ENCODE measurements around the gene SEZ6L. TPM values are rescaled to one million over a fixed set of nuclear protein-coding genes. Genes with fewer than 3 reads are reported as not detected.

Gene SEZ6L
- total RNA-seq, 1 donor, result 0.54 TPM

- DNase-seq (ENCODE audit: low read depth in 2 of 3, low spot score in 2 of 3), result peak in 1 of 3 donors; percentile 46
Measured at GRCh38 chr22:26172389-26172990, 3.2 kb downstream of the SEZ6L start.

- DNase-seq (ENCODE audit: low read depth in 2 of 3, low spot score in 2 of 3), result no peak
Measured at GRCh38 chr22:26174280-26174679, 5.0 kb downstream of the SEZ6L start.

GRCh38 chr22:26182723-26183122 lies 13.5 kb downstream of the SEZ6L start:
- DNase-seq (ENCODE audit: low read depth in 2 of 3, low spot score in 2 of 3), result no peak

GRCh38 chr22:26185190-26185589 lies 15.9 kb downstream of the SEZ6L start:
- DNase-seq (ENCODE audit: low read depth in 2 of 3, low spot score in 2 of 3), result no peak

DNA sequence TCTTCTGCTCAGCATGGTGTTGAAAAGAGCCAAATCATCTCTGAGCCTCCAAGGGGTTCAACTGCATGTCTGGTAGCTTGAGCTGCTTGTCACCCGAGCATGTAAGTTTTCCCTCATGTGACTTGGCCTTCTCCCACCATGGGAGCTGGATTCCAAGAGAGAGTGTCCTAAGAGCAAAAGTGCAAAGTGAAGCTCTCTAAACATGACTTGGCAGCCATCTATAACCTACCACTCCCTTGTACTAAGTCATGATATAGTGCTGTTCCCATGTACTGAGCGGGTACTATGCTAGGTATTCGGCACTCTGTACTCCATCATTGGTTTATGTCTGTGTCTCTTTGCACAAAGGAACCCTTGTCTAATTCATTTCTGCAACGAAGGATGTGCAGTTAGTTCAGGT lies 19.1 kb downstream of the SEZ6L start:
- no peak for DNase-seq (ENCODE audit: low read depth in 2 of 3, low spot score in 2 of 3)

- DNase-seq (ENCODE audit: low read depth in 2 of 3, low spot score in 2 of 3), result no peak
Measured at GRCh38 chr22:26194313-26194712, 25.1 kb downstream of the SEZ6L start.

GRCh38 chr22:26194877-26195276 lies 25.6 kb downstream of the SEZ6L start:
- DNase-seq (ENCODE audit: low read depth in 2 of 3, low spot score in 2 of 3), result no peak

GRCh38 chr22:26196657-26197056 lies 27.4 kb downstream of the SEZ6L start:
- DNase-seq (ENCODE audit: low read depth in 2 of 3, low spot score in 2 of 3), result no peak

- no peak for DNase-seq (ENCODE audit: low read depth in 2 of 3, low spot score in 2 of 3)
Measured at GRCh38 chr22:26197425-26197824, 28.2 kb downstream of the SEZ6L start.

DNA sequence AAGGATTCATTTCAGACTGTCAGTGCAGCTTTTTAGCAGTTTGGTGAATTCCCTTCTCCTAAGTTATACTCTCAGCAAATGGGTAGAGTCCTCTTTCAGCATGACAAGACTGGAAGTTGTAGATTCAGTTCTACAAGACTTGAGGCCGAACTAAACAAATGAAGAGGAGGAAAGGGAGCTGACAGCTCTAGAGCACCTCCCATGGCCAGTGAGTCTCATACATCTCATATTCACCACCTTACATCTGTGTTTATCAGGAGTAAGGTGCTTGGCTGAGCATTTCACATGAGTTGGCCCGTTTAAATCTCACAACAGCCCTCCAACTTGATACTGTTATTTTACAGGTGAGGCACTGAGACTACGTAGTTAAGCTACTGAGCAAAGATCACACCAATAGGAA lies 30.4 kb downstream of the SEZ6L start:
- DNase-seq (ENCODE audit: low read depth in 2 of 3, low spot score in 2 of 3), result no peak

DNA sequence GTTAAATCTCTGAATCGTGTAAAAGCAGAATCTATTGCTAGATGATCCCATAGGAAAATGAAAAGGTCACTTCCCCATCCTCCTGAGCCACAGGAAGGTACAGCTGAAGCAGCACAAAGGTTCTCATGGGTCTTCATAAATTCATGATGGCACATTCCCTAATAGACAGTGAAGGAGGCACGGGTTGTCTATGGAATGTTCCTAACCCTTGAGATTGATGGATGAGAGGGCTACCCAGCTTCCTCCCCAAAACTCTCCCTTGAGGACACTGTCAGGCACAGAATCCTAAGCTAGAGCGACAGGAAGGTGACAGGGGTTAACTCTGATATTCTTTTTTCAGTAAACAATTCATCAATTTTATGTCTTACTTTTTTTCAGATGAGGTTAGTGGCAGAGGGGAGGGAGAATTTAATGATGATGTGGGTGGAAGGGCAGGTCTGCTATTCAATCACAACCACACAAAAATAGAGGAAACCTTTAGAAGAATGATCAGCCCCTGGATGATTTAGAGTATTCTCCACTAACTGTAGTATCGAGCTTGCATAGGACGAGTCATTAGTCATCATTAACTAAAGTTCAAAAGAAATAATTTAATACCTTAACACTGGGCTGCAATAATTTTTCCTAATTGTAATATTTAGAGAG lies 33.1 kb downstream of the SEZ6L start:
- no peak for DNase-seq (ENCODE audit: low read depth in 2 of 3, low spot score in 2 of 3)

DNA sequence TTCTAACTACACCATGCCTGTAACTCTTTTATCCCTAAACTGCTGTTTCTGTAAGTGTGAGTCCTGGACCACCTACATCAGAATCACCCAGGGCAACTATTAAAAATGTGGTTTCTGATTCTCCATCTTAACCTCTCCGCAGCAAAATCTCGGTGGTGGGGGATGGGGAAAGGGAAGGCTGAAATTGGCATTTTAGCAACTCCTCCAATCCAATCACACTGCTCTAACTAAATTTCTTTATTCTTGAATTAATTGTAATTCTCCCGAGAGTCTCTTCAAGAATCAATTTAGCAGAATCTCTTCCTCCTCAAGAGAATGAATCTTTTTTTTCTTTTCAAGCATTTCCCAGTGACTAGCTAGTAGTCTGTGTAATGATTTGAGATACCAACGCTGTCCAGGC lies 36.2 kb downstream of the SEZ6L start:
- DNase-seq (ENCODE audit: low read depth in 2 of 3, low spot score in 2 of 3), result no peak

DNA sequence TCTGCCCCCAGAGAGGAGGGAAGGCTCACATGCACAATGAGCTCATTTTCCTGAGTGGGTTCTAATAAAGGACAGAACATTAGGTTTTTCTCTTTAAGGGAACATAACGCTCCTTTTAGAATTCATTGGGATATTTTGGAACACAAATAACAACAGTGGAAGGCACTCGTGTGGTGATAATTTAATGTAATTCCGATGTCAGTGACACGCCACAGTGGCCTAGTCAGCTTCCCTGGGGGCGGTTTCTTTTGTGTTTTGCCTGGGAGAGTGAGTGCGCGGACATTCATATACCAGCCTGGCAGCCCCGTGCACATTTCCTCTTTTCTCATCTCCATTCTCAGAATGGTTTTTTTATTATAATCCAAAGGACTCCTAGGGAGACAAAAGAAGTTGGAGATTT lies 41.1 kb downstream of the SEZ6L start:
- DNase-seq (ENCODE audit: low read depth in 2 of 3, low spot score in 2 of 3), result no peak

DNA sequence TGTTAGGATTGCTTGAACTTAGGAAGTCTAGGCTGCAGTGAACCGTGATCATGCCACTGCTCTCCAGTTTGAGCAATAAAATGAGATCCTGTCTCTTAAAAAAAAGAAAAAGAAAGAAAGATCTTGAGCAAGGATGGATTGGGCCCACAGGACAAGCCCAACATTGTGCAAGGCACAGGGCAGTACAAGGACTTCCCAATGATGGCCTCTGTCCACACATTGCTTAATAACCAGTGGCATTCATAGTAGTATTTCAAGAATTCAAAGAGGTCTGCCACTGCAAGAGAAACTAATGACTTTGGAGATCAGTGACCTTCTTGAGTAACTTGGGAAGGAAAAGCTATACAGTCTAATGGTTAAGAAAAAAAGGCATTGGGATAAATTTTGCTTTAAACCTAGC lies 44.6 kb downstream of the SEZ6L start:
- no peak for DNase-seq (ENCODE audit: low read depth in 2 of 3, low spot score in 2 of 3)

- no peak for DNase-seq (ENCODE audit: low read depth in 2 of 3, low spot score in 2 of 3)
Measured at GRCh38 chr22:26214466-26214865, 45.2 kb downstream of the SEZ6L start.

DNA sequence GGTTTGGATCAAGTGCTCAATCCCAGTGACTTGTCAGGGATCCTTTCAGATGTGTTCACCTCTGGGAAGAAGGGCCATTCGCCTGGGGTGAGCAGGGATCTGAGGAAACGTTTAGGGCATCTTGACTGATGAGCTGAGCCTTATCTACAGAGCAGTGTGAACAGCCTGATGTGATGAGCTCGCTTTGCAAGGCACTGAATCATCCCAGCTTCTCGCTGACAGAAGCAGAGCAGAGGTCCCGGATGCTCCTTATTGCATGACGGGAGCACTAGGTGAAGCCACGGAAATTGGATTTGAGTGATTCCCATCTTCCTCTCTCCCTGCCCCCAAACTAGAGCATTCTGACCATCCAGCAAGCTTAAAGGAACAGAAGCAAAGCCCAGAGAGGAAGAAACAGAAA lies 46.5 kb downstream of the SEZ6L start:
- DNase-seq (ENCODE audit: low read depth in 2 of 3, low spot score in 2 of 3), result no peak

DNA sequence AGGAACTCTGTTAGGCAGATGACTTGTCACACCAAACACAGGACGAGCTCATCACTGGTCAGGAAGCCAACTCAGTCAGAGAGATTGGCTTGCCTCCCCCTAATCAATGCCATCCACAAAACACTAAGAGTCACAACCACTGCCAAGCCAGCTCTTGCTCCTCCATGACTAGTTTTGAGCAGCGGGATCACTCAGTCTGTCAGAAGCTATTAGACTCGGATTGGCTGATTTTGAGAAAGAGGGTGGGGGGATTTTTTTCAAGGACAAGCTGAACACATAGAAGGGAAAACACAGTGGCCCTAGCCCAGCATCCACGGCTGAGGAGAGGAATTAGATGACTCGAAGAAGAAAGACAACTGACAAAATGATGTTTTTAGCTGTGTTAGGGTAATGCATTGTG lies 55.9 kb downstream of the SEZ6L start:
- DNase-seq (ENCODE audit: low read depth in 2 of 3, low spot score in 2 of 3), result no peak

GRCh38 chr22:26226538-26227297 lies 57.5 kb downstream of the SEZ6L start:
- no peak for DNase-seq (ENCODE audit: low read depth in 2 of 3, low spot score in 2 of 3)

DNA sequence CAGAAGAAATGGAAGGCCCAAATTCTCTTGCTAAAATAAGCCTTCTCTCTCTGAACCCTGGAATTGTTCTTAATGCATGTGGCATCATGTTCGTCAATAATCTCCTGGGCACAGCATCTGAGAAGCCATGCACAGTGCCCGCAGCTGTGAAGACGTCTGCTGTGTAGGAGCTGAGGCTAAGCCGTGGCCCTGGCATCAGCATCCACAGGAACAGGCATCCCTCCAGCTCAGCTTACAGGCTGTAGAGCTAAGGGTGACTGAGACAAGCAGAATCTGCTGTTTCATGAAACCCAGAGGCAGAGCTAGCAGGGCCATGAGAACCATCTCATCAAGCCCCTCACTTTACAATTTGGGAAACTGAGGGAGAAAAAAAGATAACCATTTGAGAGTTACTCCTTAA lies 60.6 kb downstream of the SEZ6L start:
- DNase-seq (ENCODE audit: low read depth in 2 of 3, low spot score in 2 of 3), result no peak

DNA sequence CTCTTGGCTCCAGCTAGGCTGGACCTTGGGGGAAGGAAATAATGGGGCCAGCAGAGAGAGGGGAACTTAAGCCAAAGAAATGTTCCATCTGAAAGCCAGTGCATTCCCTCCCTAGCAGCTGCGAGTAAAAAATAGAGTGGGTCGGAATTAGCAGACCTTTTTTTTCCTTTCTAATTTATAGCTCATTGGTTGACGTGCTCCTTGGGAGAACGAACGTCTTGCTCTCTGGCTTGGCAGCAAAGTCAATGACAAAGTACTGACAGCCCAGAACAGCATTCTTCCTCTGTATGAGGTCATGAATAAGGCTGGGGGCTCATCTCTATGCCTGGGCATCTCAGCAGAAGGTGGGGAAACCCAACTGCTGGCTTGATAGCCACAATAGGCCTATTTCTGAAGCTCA lies 65.0 kb downstream of the SEZ6L start:
- DNase-seq (ENCODE audit: low read depth in 2 of 3, low spot score in 2 of 3), result no peak

DNA sequence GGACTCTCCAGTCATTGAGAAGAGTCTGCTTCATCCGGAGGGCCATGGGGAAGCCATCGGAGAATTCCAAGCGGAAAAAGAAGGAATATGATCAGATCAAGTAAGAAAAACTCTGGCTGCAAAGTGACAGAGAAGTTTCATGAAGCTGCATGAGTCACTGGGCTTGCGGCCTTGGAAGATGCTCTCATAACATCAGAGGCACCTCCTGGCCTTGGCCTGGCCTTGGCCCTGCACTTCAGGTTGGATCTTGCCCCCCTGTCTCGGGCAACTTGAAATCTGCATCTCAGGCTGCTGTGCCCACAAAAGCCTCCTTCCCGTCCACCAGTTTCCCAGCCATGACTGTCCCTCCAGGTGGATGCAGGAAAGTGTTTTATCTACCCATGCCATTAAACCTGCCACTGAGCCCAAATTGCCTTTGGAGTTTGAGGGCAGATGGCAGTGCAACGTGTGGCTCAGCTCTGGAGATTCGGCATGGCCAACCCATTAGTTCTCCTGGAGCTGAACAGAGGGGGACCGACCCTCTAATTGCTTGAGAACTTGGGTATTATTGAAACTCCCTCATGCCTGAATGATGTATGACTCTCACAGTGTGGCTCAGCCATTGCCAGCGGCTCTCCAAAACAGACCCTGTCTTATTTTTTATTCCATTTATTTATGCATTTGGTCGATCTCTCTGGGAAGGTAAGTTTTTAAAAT lies 66.7 kb downstream of the SEZ6L start:
- DNase-seq (ENCODE audit: low read depth in 2 of 3, low spot score in 2 of 3), result no peak

DNA sequence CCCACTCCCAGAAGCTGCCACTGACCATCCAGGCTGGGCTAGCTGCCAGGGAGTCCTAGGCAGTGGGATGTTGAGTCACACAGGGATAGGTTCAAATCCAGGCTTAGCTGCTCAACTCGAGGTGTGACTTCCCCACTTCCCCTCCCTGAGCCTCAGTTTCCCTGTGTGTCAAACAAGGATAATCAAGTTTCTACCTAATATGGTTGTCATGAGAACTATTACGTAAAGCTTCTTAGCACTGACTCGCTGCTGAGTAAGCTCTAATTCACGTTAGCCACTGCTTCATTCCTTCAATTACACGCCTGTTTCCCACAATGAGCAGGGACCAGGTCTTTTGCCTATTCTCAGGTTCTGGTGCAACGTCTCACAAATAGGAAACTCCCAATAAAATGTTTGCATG lies 67.7 kb downstream of the SEZ6L start:
- DNase-seq (ENCODE audit: low read depth in 2 of 3, low spot score in 2 of 3), result no peak

Measured in hematopoietic multipotent progenitor cell (in vitro differentiated cells).